ENCODE measurements around the gene TRABD2B. TPM values are rescaled to one million over a fixed set of nuclear protein-coding genes. Genes with fewer than 3 reads are reported as not detected.

The TRABD2B gene
- polyA plus RNA-seq, 1 of the 3 experiments (the other 2 are of a cell fraction), result 0.03 TPM

GRCh38 chr1:47838562-47839432 lies 158.4 kb downstream of the TRABD2B start:
- no peak overlapping the region for H3K9ac ChIP-seq
- H3K79me2 ChIP-seq (ENCODE audit: insufficient read depth), result no peaks in the 10 kb centered on the region
- H3K4me3 ChIP-seq (ENCODE audit: low read depth in 2 of 2, low read length in 1 of 2), result no peak overlapping the region
- no peak overlapping the region for H3K4me2 ChIP-seq
- 0 out of 2 replicates have a peak, but pooled peaks cover 3% of the 10 kb centered on the region for H3K9me3 ChIP-seq
- ChIA-PET CTCF (interaction anchor here (0.6 to 1.8 kb wide), 2 partner anchors 159 to 330 kb away, joined by 3 to 4 read pairs; partner anchors contain the start of gene TRABD2B), POLR2A (no interaction called here)
- no peaks in the 10 kb centered on the region for H3F3A ChIP-seq (replicated peaks; ENCODE audit: insufficient read depth)
- 57% methylated on average over 15 of the region's 16 CpGs for WGBS (ENCODE audit: low lambda C conversion rate)
- H4K20me1 ChIP-seq (ENCODE audit: insufficient read depth), result no peaks in the 10 kb centered on the region
- no peaks in the 10 kb centered on the region; a peak in 1 of 4 replicates for H3K4me1 ChIP-seq (ENCODE audit: control insufficient read depth in 1 of 2, insufficient read depth in 2 of 2, low read depth in 1 of 2, low read length in 1 of 2)
- no peak overlapping the region for H2AFZ ChIP-seq (ENCODE audit: low read depth)
- H3K36me3 ChIP-seq (replicated peaks in 1 of 2; ENCODE audit: control insufficient read depth in 1 of 2, insufficient read depth in 2 of 2, low read length in 1 of 2), result no peaks in the 10 kb centered on the region
- H3K9me2 ChIP-seq, result no peaks in the 10 kb centered on the region
- no peaks in the 10 kb centered on the region for H3K27me3 ChIP-seq (ENCODE audit: insufficient read depth)
- DNase-seq, result no peak
- TF ChIP-seq TEAD4 (IDR thresholded peaks at IDR 0.05; ENCODE audit: borderline replicate concordance, insufficient read depth) (no peak), ELF1 (IDR thresholded peaks at IDR 0.05) (no peak), RAD21 (IDR thresholded peaks at IDR 0.05; ENCODE audit: low read length) (no peak), FOXM1 (IDR thresholded peaks at IDR 0.05; ENCODE audit: low read depth) (no peak), FOXJ3 (CRISPR knock-in tag; IDR thresholded peaks at IDR 0.05) (no peak), RCOR1 (IDR thresholded peaks at IDR 0.05; ENCODE audit: low read length) (no peak), NRF1 (IDR thresholded peaks at IDR 0.05; ENCODE audit: low read depth, low read length) (no peak), RXRA (IDR thresholded peaks at IDR 0.05; ENCODE audit: borderline replicate concordance, low read depth) (no peak), GATA2 (CRISPR knock-in tag; IDR thresholded peaks at IDR 0.05) (no peak), IRF3 (IDR thresholded peaks at IDR 0.05; ENCODE audit: low read depth, low read length) (no peak), USF1 (IDR thresholded peaks at IDR 0.05; ENCODE audit: borderline replicate concordance, low read depth) (no peak), CTCF (IDR thresholded peaks at IDR 0.05) (no peak), EZH2phosphoT487 (IDR thresholded peaks at IDR 0.05; ENCODE audit: borderline replicate concordance, low read depth) (no peak), POLR2AphosphoS5 (IDR thresholded peaks at IDR 0.05; ENCODE audit: low read depth, low read length) (no peak), JUND (IDR thresholded peaks at IDR 0.05) (no peak)
- TF ChIP-seq, protein P1, sequence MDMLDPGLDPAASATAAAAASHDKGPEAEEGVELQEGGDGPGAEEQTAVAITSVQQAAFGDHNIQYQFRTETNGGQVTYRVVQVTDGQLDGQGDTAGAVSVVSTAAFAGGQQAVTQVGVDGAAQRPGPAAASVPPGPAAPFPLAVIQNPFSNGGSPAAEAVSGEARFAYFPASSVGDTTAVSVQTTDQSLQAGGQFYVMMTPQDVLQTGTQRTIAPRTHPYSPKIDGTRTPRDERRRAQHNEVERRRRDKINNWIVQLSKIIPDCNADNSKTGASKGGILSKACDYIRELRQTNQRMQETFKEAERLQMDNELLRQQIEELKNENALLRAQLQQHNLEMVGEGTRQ (IDR thresholded peaks at IDR 0.05; ENCODE audit: borderline replicate concordance, low read depth, low read length), result no peak
- no peak overlapping the region for H3K27ac ChIP-seq (ENCODE audit: low read depth in 2 of 2, low read length in 1 of 2)

Measured in SK-N-SH (cell line).